DMS153 (cell line): ENCODE measurements around the gene RBFOX2.

Experiments used
- DNase-seq: peaks from one replicate; lab custom pipeline; 2025; lab: John Stamatoyannopoulos, UW

Gene RBFOX2

GRCh38 chr22:35863432-35863831, 165.2 kb downstream of the RBFOX2 start:
- no peak for DNase-seq

DNA sequence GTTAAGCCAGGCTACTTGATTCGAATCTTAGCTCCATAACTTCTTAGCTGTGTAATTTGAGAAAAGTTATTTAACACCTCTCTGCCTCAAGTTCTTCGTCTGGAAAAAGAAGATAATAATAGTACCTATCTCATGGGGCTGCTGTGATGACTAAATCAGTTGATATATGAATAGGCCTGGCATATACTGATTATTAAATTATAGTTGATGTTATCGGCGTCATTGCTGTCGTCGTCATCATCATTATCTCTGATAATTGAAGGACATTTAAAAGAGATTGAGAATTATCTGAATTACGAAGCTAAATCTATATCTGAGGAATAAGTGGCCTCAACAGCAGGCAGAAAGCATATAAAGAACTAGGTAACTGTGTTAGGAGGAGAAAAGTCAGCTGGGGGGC, 165.9 kb downstream of the RBFOX2 start:
- no peak for DNase-seq

DNA sequence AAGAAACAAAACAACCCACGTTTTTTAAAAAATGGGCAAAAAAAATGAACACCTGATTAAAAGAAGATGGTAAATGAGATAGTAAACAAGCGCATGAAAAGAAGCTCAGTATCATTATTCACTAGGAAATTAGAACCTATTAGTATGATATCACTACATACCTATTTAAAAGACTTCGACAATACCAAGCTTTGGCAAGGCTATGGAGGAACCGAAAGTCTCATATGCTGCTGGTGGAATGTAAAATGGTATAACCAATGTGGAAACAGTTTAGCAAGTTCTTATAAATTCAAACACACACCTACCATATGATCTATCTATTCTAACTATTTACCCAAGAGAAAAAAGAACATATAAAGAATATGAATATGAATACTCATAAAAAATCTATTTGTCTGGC, 167.2 kb downstream of the RBFOX2 start:
- no peak for DNase-seq

DNA sequence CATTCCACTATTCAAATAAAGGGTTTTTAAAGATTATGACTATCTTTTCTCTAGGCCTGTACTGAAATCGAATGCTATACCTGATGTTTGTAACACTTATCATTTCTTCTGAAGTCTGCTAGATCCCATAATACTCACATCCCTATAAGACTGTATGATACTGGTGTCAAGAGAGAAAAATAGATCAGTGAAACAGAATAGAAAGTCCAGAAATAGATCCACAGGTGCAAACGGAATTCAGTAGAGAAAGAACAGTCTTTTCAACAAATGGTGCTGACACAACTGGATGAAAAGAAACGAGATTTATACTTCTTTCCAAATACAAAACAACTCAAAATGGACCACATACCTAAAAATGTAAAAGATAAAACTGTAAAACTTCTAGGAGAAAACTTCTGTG, 167.8 kb downstream of the RBFOX2 start:
- DNase-seq = no peak

DNA sequence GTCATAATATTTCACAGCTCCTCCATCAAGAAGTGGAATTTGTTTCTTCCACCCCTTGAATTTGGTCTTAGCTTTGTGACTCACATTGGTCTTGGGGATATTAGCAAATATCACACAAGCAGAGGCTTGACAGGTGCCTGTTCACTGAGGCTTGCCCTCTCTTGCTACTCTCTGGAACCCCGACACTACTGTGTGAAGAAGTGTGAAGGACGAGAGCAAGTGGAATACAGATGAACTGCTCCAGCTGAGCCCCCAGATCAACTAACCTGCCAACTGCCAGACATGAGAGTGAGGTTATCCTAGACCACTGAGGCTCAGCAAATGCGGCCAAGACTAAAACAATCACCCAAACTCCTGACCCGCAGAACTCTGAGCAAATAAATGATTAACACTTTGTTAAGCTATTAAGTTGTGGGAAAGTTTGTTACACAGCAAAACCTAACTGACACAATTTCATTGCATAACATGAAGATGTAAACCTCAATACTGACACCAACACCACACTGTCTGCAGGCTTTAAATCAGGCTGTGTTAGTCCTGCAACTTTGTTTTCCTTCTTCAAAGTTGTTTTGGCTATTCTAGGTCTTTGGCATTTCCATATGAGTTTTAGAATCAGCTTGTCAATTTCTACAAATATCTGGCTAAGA, 168.4 kb downstream of the RBFOX2 start:
- DNase-seq = no peak

DNA sequence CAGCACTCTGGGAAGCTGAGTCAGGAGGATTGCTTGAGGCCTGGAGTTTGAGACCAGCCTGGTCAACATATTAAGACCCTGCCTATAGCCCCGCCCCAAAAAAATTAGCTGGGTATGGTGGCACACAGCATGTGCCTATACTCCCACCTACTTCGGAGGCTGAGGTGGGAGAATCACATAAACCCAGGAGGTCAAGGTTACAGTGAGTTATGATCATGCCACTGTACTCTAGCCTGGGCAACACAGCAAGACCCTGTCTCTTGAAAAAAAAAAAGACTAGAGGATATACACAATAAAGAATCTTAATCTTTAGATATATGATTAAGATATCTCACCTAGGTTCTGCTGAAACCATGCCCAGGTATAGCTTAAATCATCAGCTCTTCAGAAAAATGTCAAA, 174.3 kb downstream of the RBFOX2 start:
- no peak for DNase-seq

GRCh38 chr22:35852076-35852475, 176.5 kb downstream of the RBFOX2 start:
- DNase-seq = no peak

DNA sequence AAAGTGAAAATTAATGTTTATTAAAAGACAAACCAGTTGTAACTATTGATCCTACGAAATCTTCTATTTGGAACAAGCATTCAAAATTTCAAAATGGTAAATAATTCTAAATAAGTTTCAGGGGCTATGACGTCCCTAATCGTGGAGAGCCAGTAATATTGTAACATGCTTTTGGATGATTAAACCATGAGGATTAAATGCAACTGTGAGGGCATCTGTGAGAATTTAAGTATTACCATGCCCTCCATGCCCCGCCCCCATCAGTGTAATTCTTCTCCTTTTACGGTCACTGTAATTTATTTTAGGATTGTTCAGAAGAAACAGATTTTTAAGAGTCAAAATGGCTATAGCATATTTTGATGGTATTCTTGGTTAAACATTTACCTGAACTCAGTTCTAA, 177.8 kb downstream of the RBFOX2 start:
- DNase-seq = no peak

- DNase-seq = no peak
Measured at GRCh38 chr22:35846804-35847203, 181.8 kb downstream of the RBFOX2 start.

DNA sequence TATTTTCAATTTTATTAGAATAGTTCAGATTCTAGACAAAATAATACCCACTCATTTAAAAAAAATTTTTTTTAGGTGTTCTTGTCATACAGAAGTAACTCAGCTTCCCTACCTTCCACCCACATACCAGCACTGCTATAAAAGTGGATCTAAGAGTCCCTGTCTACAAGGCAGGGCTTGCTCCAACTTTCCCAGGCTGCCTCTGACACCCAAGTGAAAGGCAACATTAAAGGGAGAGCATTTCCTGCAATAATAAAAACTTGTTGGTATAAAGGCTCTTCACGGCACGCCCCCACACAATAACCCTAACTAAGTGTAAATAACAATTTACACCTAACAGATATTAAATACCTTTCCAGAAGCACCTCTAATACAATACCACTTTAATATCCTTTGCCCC, 183.7 kb downstream of the RBFOX2 start:
- DNase-seq = no peak

DNA sequence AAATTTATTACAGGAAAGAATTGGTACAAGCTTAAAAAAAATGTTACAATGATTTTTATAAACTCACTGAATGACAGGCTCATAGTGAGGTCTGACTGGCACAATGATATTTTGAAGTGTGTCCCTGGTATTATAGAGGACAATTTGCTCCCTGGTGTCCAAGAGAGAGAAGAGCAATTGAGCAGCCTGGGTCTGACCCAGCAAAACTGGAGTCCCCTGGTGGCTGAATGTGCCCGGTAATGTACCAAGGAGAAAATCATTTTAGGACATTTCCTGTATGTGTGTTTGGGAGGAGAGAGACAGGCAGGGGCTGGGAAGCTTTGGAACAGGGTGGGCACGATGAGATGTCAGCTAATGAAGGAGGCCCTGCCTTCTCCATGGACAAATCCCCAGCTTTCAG, 185.7 kb downstream of the RBFOX2 start:
- peak; percentile 43 for DNase-seq

GRCh38 chr22:35842519-35842913, 186.1 kb downstream of the RBFOX2 start:
- DNase-seq = no peak

- DNase-seq = no peak
Measured at GRCh38 chr22:35841907-35842518, 186.6 kb downstream of the RBFOX2 start.

DNA sequence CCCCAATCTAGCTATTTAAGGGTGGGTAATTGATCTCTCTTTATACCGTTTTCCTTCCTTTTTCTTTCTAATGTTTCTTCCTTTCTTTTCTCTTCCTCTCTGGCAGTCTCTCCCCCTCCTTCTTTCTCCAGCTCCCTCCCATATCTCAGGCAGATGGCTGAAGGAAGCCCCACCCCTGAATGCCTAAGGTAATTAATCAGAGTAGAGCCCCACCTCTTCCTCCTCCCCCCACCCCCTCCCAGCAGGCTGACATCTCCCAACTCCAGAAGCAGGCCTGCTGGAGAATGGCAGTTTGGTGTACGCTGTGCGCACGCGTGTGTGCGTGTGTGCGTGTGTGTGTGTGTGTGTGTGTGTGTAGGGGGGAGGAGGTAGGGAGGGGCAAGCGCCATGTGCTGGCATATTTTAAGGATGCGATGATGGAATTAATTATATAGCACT, 188.3 kb downstream of the RBFOX2 start:
- DNase-seq = peak; percentile 95

- DNase-seq = no peak
Measured at GRCh38 chr22:35839841-35840301, 188.8 kb downstream of the RBFOX2 start.

- DNase-seq = peak; percentile 12
Measured at GRCh38 chr22:35838855-35839576, 189.6 kb downstream of the RBFOX2 start.

GRCh38 chr22:35837101-35837727, 191.4 kb downstream of the RBFOX2 start:
- no peak for DNase-seq

GRCh38 chr22:35835998-35836691, 192.5 kb downstream of the RBFOX2 start:
- peak; percentile 79 for DNase-seq

GRCh38 chr22:35835267-35835997, 193.2 kb downstream of the RBFOX2 start:
- DNase-seq = no peak

GRCh38 chr22:35834061-35834460, 194.6 kb downstream of the RBFOX2 start:
- DNase-seq = no peak

DNA sequence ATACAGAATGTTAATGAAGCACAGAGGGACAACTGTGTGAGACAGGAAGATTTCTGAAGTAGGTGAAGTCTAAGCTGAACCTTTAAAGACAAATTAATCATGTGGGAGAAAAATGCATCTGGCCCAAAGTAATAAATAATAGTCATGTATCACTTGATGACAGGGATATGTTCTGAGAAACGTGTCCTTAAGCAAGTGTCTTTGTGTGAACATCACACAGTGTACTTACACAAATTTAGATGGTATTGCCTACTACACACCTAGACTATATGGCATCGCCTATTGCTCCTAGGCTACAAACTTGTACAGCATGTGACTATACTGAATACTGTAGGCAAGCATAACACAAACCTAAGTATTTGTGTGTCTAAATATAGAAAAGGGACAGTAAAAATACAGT, 198.3 kb downstream of the RBFOX2 start:
- DNase-seq = no peak
